CD1c-positive myeloid dendritic cell (primary cell): Measurements from ENCODE around the gene BCS1L.

Experiments used
- DNase-seq: peaks from one replicate; pipeline ENCODE4 v3.0.0-alpha.2; 2016; ENCODE audit errors: extremely low spot score

Gene BCS1L

GRCh38 chr2:218659258-218659987 lies at the start of gene BCS1L, which contains the start of gene ZNF142:
TSS of gene BCS1L (plus strand) at chr2:218659683. CDS start at chr2:218660988, 1,305 bp downstream.
TSS of gene ZNF142 (minus strand) at chr2:218659623. CDS start at chr2:218656429, 3,194 bp downstream.
- DNase-seq = peak; percentile 95

- DNase-seq = no peak
These were observed 43.6 kb upstream of the BCS1L start for GRCh38 chr2:218615868-218616315.

GRCh38 chr2:218618102-218618860 lies 41.2 kb upstream of the BCS1L start:
- DNase-seq = no peak

- no peak for DNase-seq
These were observed 38.5 kb upstream of the BCS1L start for GRCh38 chr2:218621007-218621406.

GRCh38 chr2:218622606-218623365 lies 36.7 kb upstream of the BCS1L start:
- peak; percentile 31 for DNase-seq

GRCh38 chr2:218623366-218623705 lies 36.1 kb upstream of the BCS1L start:
- no peak for DNase-seq

GRCh38 chr2:218626369-218626768 lies 33.1 kb upstream of the BCS1L start:
- DNase-seq = no peak

- no peak for DNase-seq
These were observed 31.5 kb upstream of the BCS1L start for GRCh38 chr2:218627939-218628338.

- DNase-seq = no peak
These were observed 27.6 kb upstream of the BCS1L start for GRCh38 chr2:218631837-218632236.

GRCh38 chr2:218635719-218636118 lies 23.8 kb upstream of the BCS1L start:
- DNase-seq = no peak

- DNase-seq = no peak
These were observed 21.1 kb upstream of the BCS1L start for GRCh38 chr2:218638372-218638771.

GRCh38 chr2:218642121-218642656 lies 17.3 kb upstream of the BCS1L start:
- DNase-seq = no peak

GRCh38 chr2:218642786-218643185 lies 16.7 kb upstream of the BCS1L start:
- no peak for DNase-seq

- DNase-seq = no peak
These were observed 15.7 kb upstream of the BCS1L start for GRCh38 chr2:218643751-218644310.

- no peak for DNase-seq
These were observed 14.8 kb upstream of the BCS1L start for GRCh38 chr2:218644721-218645120.

- DNase-seq = peak; percentile 45
These were observed 14.4 kb upstream of the BCS1L start for GRCh38 chr2:218645126-218645525.

GRCh38 chr2:218648088-218648786 lies 11.2 kb upstream of the BCS1L start:
- peak; percentile 61 for DNase-seq

GRCh38 chr2:218648787-218649100 lies 10.7 kb upstream of the BCS1L start:
- no peak for DNase-seq

- no peak for DNase-seq
These were observed 3.7 kb upstream of the BCS1L start for GRCh38 chr2:218655751-218656150.

GRCh38 chr2:218658671-218659257 lies 719 bp upstream of the BCS1L start:
- DNase-seq = peak; percentile 33

- no peak for DNase-seq
These were observed 490 bp downstream of the BCS1L start for GRCh38 chr2:218659988-218660358.
